WI38 (cell line): ENCODE measurements around the gene TTN.

Experiments
- H3K4me3 ChIP-seq: 2 replicates; pipeline ENCODE4 v1.5.1; 2011; ENCODE audit warnings: low read depth, mild to moderate bottlenecking, control low read depth, low read length
- CTCF ChIP-seq: IDR thresholded peaks from 2 replicates; pipeline ENCODE4 v1.5.1; 2012; ENCODE audit warnings: low read depth, mild to moderate bottlenecking, control low read depth, low read length

TTN gene

DNA sequence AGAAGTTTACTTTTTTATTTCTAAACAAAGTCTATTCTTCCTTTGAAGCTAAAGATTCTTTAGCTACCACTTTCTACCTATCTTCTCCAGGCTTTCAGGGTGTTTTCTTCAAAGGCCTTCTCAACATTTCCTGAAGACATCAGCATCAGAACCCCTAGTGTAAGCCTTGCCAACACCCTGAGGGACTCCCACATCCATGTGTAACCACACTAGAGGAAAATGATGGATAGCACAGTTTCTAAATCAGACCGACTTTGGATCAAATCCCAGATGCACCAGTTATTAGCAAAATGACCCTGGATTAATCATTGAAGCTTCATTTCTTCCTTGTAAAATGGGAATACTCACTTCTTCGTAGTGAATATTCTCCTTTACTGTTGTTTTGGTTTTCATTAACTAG, 4.7 kb upstream of the TTN start:
- H3K4me3 ChIP-seq = no peak overlapping the region
- no peak for TF ChIP-seq CTCF

DNA sequence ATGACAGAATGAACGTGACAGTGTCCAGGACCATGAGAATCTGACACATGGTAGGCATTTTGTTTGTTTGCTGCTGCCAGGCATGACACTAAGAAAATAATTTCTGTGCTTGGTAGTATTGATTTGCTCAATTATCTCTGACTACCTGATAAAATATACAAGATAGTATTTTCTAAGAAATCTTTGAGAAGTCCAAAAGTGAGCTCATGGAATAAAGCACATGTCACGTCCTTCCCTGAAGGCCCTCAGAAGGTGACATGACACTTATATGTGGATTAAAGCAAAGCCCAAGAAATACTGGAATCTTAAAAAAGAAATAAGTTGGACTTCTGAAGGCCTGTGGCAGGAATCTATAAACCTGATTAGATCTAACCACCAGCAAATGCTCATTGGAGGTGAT, 3.8 kb upstream of the TTN start:
- H3K4me3 ChIP-seq = no peak overlapping the region
- no peak for TF ChIP-seq CTCF

DNA sequence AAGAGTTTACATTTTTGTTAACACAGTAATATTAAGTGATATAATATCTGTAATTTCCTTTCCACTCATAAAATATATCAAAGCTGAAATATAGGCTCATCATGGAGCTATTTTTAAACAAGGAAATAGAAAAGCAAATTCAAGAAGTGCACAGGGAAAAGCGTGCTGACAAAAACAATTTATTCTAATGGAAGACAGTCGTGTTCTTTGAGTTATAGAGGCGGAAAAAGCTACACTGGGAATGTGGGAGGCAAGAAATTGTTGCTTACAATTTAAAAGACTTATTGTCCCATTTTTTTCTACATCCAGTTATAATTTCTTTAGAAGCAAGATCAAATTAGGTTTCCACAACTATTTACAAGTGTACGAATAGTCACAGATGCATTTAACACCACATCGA, 3.2 kb upstream of the TTN start:
- no peak overlapping the region for H3K4me3 ChIP-seq
- no peak for TF ChIP-seq CTCF

DNA sequence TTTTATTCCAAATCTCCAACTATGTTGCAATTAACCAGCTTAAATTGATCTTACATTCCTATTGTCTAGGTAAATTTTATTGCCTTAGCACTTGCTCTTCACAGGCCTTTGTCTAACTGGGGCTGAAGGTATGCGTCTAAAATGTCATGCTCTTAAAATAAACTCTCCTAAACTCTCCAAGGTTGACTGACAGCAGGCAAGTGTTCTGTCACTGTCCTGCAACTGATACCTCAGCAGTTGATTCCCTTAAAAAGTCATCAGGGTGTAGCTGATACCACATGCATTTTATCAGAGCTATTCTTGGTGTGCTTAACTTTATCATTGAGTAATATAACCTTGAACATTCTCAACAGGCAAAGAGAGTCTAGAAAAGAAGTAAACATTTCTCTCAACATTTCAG, 680 bp downstream of the TTN start:
- no peak for TF ChIP-seq CTCF
- no peak overlapping the region for H3K4me3 ChIP-seq

DNA sequence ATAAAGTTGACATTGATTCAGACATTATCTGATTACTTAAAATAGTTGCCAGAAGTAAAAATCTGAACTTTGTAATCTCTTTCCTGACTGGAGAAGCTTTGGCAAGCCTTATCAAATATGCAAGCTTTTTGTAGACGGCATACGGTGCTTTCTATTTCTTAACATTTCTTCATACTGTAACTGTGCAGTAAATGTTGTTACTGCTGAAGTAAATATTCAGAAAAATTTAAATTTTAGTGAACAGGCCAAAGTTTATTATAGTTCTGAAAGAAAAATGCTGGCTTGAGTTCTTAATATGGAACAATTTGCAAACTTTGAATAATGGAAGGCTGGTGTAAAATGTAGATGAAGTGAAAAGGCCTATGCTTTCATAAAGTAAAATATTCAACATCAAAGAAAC, 1.8 kb downstream of the TTN start:
- TF ChIP-seq CTCF = no peak

GRCh38 chr2:178804791-178805190, 2.4 kb downstream of the TTN start:
- H3K4me3 ChIP-seq = no peak overlapping the region
- peak; percentile 43; the same call in 1 of the 2 replicates for TF ChIP-seq CTCF

More for the DNA sequence above, 1.8 kb downstream of the TTN start:
- H3K4me3 ChIP-seq = no peak overlapping the region

DNA sequence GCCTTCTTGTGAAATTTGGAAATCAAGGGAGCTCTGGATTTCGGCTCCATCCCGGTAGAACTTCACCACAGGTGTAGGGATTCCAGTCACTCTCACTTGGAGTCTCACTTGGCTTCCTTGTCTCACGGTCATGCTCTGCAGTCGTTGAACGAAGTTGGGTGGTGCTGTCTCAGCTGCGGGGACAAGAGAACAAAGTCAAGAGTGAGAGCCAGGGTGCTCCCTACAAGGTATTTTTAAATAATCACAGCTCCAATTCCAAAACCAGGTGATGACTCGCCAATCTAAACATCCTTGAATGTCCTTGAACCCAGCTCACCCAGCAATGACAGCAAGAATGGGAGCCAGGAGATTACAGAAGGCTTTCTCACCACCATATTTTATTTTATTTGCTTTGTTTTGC, 6.7 kb downstream of the TTN start:
- no peak for TF ChIP-seq CTCF
- no peak overlapping the region for H3K4me3 ChIP-seq
